ENCODE data around the gene METRN.

Gene METRN

GRCh38 chr16:725463-726187 is 10.7 kb downstream of the METRN start:
- DNase-seq = no peak

GRCh38 chr16:726188-726437 is 11.2 kb downstream of the METRN start:
- DNase-seq = no peak

GRCh38 chr16:726438-727290 is 11.7 kb downstream of the METRN start, which contains the start of the genes CCDC78 and HAGHL:
CCDC78 (minus strand) TSS chr16:726443; CDS start chr16:726367, 76 bp downstream.
HAGHL (plus strand) TSS chr16:727106; CDS start chr16:727510, 404 bp downstream.
- DNase-seq = peak; percentile 83

- peak; percentile 62 for DNase-seq
These were observed 12.5 kb downstream of the METRN start for GRCh38 chr16:727291-727977.

- peak; percentile 97 for DNase-seq
These were observed 13.4 kb downstream of the METRN start for GRCh38 chr16:728131-728889.

GRCh38 chr16:728890-729744 is 14.2 kb downstream of the METRN start:
- DNase-seq = peak; percentile 26

GRCh38 chr16:729768-730665 is 15.1 kb downstream of the METRN start:
- DNase-seq = no peak

- no peak for DNase-seq
These were observed 16.0 kb downstream of the METRN start for GRCh38 chr16:730666-731509.

- DNase-seq = no peak
These were observed 17.4 kb downstream of the METRN start for GRCh38 chr16:732332-732731.

- no peak for DNase-seq
These were observed 18.0 kb downstream of the METRN start for GRCh38 chr16:732936-733335.

GRCh38 chr16:733382-734207 is 18.7 kb downstream of the METRN start:
- peak; percentile 12 for DNase-seq

GRCh38 chr16:734208-734980 is 19.5 kb downstream of the METRN start:
- DNase-seq = no peak

- no peak for DNase-seq
These were observed 20.3 kb downstream of the METRN start for GRCh38 chr16:734981-735881.

- DNase-seq = peak; percentile 80
These were observed 21.1 kb downstream of the METRN start for GRCh38 chr16:735982-736453.

- no peak for DNase-seq
These were observed 22.1 kb downstream of the METRN start for GRCh38 chr16:736936-737481.
